ENCODE results near the gene CDS1.

DNA sequence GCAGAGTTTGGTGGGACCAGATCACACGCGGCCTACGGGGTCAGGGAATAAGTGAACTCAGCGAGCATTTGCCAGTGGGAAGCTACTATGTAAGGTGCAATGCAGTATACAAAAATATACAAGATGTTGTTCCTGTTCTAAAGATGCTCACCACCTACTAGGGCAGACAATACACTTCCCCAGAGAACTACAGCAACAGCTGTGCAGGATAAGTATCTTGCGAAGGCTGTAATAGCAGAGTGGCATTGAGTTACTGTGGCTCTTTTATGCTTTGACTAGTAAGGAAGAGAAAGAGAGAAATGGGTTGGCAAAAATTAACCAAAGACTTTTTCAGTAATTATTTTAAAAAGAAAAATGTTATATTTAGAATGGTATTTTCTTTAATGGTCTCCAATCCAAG is 61.2 kb downstream of the CDS1 start:
- TF ChIP-seq, protein P1, sequence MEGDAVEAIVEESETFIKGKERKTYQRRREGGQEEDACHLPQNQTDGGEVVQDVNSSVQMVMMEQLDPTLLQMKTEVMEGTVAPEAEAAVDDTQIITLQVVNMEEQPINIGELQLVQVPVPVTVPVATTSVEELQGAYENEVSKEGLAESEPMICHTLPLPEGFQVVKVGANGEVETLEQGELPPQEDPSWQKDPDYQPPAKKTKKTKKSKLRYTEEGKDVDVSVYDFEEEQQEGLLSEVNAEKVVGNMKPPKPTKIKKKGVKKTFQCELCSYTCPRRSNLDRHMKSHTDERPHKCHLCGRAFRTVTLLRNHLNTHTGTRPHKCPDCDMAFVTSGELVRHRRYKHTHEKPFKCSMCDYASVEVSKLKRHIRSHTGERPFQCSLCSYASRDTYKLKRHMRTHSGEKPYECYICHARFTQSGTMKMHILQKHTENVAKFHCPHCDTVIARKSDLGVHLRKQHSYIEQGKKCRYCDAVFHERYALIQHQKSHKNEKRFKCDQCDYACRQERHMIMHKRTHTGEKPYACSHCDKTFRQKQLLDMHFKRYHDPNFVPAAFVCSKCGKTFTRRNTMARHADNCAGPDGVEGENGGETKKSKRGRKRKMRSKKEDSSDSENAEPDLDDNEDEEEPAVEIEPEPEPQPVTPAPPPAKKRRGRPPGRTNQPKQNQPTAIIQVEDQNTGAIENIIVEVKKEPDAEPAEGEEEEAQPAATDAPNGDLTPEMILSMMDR (IDR thresholded peaks at IDR 0.05 in 2 of 3, conservative IDR thresholded peaks at IDR 0.05 in 1 of 3; ENCODE audit: control insufficient read depth in 2 of 3, extremely low read depth in 1 of 3, insufficient read depth in 1 of 3, low read depth in 3 of 3, low read length in 3 of 3): no peak
- no peak for TF ChIP-seq GABPA (IDR thresholded peaks at IDR 0.05; ENCODE audit: low read depth)
- no peak for TF ChIP-seq KDM1A (IDR thresholded peaks at IDR 0.05; ENCODE audit: borderline replicate concordance)
- no peak for TF ChIP-seq STAT3 (IDR thresholded peaks at IDR 0.05; ENCODE audit: low read depth, low read length)
- no peak for TF ChIP-seq RCOR1 (conservative IDR thresholded peaks at IDR 0.05; ENCODE audit: low read depth, low read length)
- no peak for TF ChIP-seq BHLHE40 (IDR thresholded peaks at IDR 0.05; ENCODE audit: borderline replicate concordance in 1 of 2, low read depth in 2 of 2, low read length in 1 of 2)
- TF ChIP-seq, protein P2, sequence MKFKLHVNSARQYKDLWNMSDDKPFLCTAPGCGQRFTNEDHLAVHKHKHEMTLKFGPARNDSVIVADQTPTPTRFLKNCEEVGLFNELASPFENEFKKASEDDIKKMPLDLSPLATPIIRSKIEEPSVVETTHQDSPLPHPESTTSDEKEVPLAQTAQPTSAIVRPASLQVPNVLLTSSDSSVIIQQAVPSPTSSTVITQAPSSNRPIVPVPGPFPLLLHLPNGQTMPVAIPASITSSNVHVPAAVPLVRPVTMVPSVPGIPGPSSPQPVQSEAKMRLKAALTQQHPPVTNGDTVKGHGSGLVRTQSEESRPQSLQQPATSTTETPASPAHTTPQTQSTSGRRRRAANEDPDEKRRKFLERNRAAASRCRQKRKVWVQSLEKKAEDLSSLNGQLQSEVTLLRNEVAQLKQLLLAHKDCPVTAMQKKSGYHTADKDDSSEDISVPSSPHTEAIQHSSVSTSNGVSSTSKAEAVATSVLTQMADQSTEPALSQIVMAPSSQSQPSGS (IDR thresholded peaks at IDR 0.05; ENCODE audit: low read length): no peak
- no peak for TF ChIP-seq BRCA1 (IDR thresholded peaks at IDR 0.05; ENCODE audit: low read depth, low read length)
- TF ChIP-seq MXI1 (IDR thresholded peaks at IDR 0.05; ENCODE audit: low read depth, low read length): no peak
- no peak for TF ChIP-seq ASH2L (IDR thresholded peaks at IDR 0.05; ENCODE audit: borderline replicate concordance, low read depth)
- no peak for TF ChIP-seq CHD2 (IDR thresholded peaks at IDR 0.05; ENCODE audit: borderline replicate concordance, low read depth, low read length)
- TF ChIP-seq POLR2A (IDR thresholded peaks at IDR 0.05; ENCODE audit: low read depth, low read length): no peak
- TF ChIP-seq, protein P3, sequence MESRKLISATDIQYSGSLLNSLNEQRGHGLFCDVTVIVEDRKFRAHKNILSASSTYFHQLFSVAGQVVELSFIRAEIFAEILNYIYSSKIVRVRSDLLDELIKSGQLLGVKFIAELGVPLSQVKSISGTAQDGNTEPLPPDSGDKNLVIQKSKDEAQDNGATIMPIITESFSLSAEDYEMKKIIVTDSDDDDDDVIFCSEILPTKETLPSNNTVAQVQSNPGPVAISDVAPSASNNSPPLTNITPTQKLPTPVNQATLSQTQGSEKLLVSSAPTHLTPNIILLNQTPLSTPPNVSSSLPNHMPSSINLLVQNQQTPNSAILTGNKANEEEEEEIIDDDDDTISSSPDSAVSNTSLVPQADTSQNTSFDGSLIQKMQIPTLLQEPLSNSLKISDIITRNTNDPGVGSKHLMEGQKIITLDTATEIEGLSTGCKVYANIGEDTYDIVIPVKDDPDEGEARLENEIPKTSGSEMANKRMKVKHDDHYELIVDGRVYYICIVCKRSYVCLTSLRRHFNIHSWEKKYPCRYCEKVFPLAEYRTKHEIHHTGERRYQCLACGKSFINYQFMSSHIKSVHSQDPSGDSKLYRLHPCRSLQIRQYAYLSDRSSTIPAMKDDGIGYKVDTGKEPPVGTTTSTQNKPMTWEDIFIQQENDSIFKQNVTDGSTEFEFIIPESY (IDR thresholded peaks at IDR 0.05): no peak
- no peak for TF ChIP-seq MTA2 (IDR thresholded peaks at IDR 0.05; ENCODE audit: low read depth)
